ENCODE measurements around the gene SLC24A3.

Gene SLC24A3

GRCh38 chr20:19515074-19515473 lies 302.6 kb downstream of the SLC24A3 start:
- Histone ChIP-seq H3K27ac (ENCODE audit: low read depth, low read length) (no peak overlapping the region), H3K36me3 (ENCODE audit: control insufficient read depth in 5 of 5, insufficient read depth in 5 of 5, low read length in 5 of 5) (peaks cover 0 to 7% (median 0%) of the 10 kb centered on the region in 5 donors)

GRCh38 chr20:19519466-19519865 lies 307.0 kb downstream of the SLC24A3 start:
- H3K9ac ChIP-seq (ENCODE audit: low read length in 5 of 5) = no peak overlapping the region
- no peak overlapping the region for H3K4me3 ChIP-seq (ENCODE audit: low read depth in 1 of 5, low read length in 5 of 5)
- no peak overlapping the region for H3K27ac ChIP-seq (ENCODE audit: low read depth, low read length)
- H3K9me3 ChIP-seq (ENCODE audit: control insufficient read depth in 5 of 5, low read length in 5 of 5) = no peaks in the 10 kb centered on the region
- H3K36me3 ChIP-seq (ENCODE audit: control insufficient read depth in 5 of 5, insufficient read depth in 5 of 5, low read length in 5 of 5) = peaks cover 0 to 7% (median 0%) of the 10 kb centered on the region in 5 donors
- no peaks in the 10 kb centered on the region for H3K4me1 ChIP-seq (ENCODE audit: control insufficient read depth in 5 of 5, insufficient read depth in 5 of 5, low read length in 5 of 5)
- no peaks in the 10 kb centered on the region for H3K27me3 ChIP-seq (ENCODE audit: control insufficient read depth in 5 of 5, insufficient read depth in 4 of 5, low read length in 5 of 5)

More at GRCh38 chr20:19515074-19515473, 302.6 kb downstream of the SLC24A3 start:
- H3K9ac ChIP-seq (ENCODE audit: low read length in 5 of 5) = no peak overlapping the region
- no peak overlapping the region for H3K4me3 ChIP-seq (ENCODE audit: low read depth in 1 of 5, low read length in 5 of 5)
- no peaks in the 10 kb centered on the region for H3K9me3 ChIP-seq (ENCODE audit: control insufficient read depth in 5 of 5, low read length in 5 of 5)
- H3K4me1 ChIP-seq (ENCODE audit: control insufficient read depth in 5 of 5, insufficient read depth in 5 of 5, low read length in 5 of 5) = no peaks in the 10 kb centered on the region
- no peaks in the 10 kb centered on the region for H3K27me3 ChIP-seq (ENCODE audit: control insufficient read depth in 5 of 5, insufficient read depth in 4 of 5, low read length in 5 of 5)

- H3K36me3 ChIP-seq (ENCODE audit: control insufficient read depth in 5 of 5, insufficient read depth in 5 of 5, low read length in 5 of 5) = peaks cover 0 to 7% (median 0%) of the 10 kb centered on the region in 5 donors
Observed at GRCh38 chr20:19520261-19520660, 307.8 kb downstream of the SLC24A3 start.

GRCh38 chr20:19522071-19522801 lies 309.8 kb downstream of the SLC24A3 start:
- Histone ChIP-seq H3K4me1 (ENCODE audit: control insufficient read depth in 5 of 5, insufficient read depth in 5 of 5, low read length in 5 of 5) (no peaks in the 10 kb centered on the region), H3K9ac (ENCODE audit: low read length in 5 of 5) (no peak overlapping the region), H3K36me3 (ENCODE audit: control insufficient read depth in 5 of 5, insufficient read depth in 5 of 5, low read length in 5 of 5) (peaks cover 0 to 5% (median 0%) of the 10 kb centered on the region in 5 donors), H3K9me3 (ENCODE audit: control insufficient read depth in 5 of 5, low read length in 5 of 5) (no peaks in the 10 kb centered on the region), H3K27ac (ENCODE audit: low read depth, low read length) (no peak overlapping the region), H3K4me3 (ENCODE audit: low read depth in 1 of 5, low read length in 5 of 5) (no peak overlapping the region), H3K27me3 (ENCODE audit: control insufficient read depth in 5 of 5, insufficient read depth in 4 of 5, low read length in 5 of 5) (no peaks in the 10 kb centered on the region)

More at GRCh38 chr20:19520261-19520660, 307.8 kb downstream of the SLC24A3 start:
- H3K4me3 ChIP-seq (ENCODE audit: low read depth in 1 of 5, low read length in 5 of 5) = no peak overlapping the region
- H3K4me1 ChIP-seq (ENCODE audit: control insufficient read depth in 5 of 5, insufficient read depth in 5 of 5, low read length in 5 of 5) = no peaks in the 10 kb centered on the region
- H3K9me3 ChIP-seq (ENCODE audit: control insufficient read depth in 5 of 5, low read length in 5 of 5) = no peaks in the 10 kb centered on the region
- H3K27me3 ChIP-seq (ENCODE audit: control insufficient read depth in 5 of 5, insufficient read depth in 4 of 5, low read length in 5 of 5) = no peaks in the 10 kb centered on the region
- no peak overlapping the region for H3K27ac ChIP-seq (ENCODE audit: low read depth, low read length)
- no peak overlapping the region for H3K9ac ChIP-seq (ENCODE audit: low read length in 5 of 5)

GRCh38 chr20:19522836-19523590 lies 310.6 kb downstream of the SLC24A3 start:
- Histone ChIP-seq H3K4me3 (ENCODE audit: low read depth in 1 of 5, low read length in 5 of 5) (no peak overlapping the region), H3K27ac (ENCODE audit: low read depth, low read length) (no peak overlapping the region), H3K36me3 (ENCODE audit: control insufficient read depth in 5 of 5, insufficient read depth in 5 of 5, low read length in 5 of 5) (no peaks in the 10 kb centered on the region), H3K9ac (ENCODE audit: low read length in 5 of 5) (no peak overlapping the region), H3K9me3 (ENCODE audit: control insufficient read depth in 5 of 5, low read length in 5 of 5) (no peaks in the 10 kb centered on the region), H3K27me3 (ENCODE audit: control insufficient read depth in 5 of 5, insufficient read depth in 4 of 5, low read length in 5 of 5) (no peaks in the 10 kb centered on the region), H3K4me1 (ENCODE audit: control insufficient read depth in 5 of 5, insufficient read depth in 5 of 5, low read length in 5 of 5) (no peaks in the 10 kb centered on the region)

GRCh38 chr20:19524691-19525090 lies 312.2 kb downstream of the SLC24A3 start:
- H3K27me3 ChIP-seq (ENCODE audit: control insufficient read depth in 5 of 5, insufficient read depth in 4 of 5, low read length in 5 of 5) = no peaks in the 10 kb centered on the region
- no peak overlapping the region for H3K4me3 ChIP-seq (ENCODE audit: low read depth in 1 of 5, low read length in 5 of 5)

GRCh38 chr20:19527509-19527908 lies 315.1 kb downstream of the SLC24A3 start:
- no peak overlapping the region for H3K27ac ChIP-seq (ENCODE audit: low read depth, low read length)
- no peaks in the 10 kb centered on the region for H3K9me3 ChIP-seq (ENCODE audit: control insufficient read depth in 5 of 5, low read length in 5 of 5)
- H3K36me3 ChIP-seq (ENCODE audit: control insufficient read depth in 5 of 5, insufficient read depth in 5 of 5, low read length in 5 of 5) = no peaks in the 10 kb centered on the region
- no peak overlapping the region for H3K9ac ChIP-seq (ENCODE audit: low read length in 5 of 5)
- H3K4me3 ChIP-seq (ENCODE audit: low read depth in 1 of 5, low read length in 5 of 5) = no peak overlapping the region
- H3K27me3 ChIP-seq (ENCODE audit: control insufficient read depth in 5 of 5, insufficient read depth in 4 of 5, low read length in 5 of 5) = no peaks in the 10 kb centered on the region
- H3K4me1 ChIP-seq (ENCODE audit: control insufficient read depth in 5 of 5, insufficient read depth in 5 of 5, low read length in 5 of 5) = no peaks in the 10 kb centered on the region

More at GRCh38 chr20:19524691-19525090, 312.2 kb downstream of the SLC24A3 start:
- H3K36me3 ChIP-seq (ENCODE audit: control insufficient read depth in 5 of 5, insufficient read depth in 5 of 5, low read length in 5 of 5) = no peaks in the 10 kb centered on the region
- no peaks in the 10 kb centered on the region for H3K9me3 ChIP-seq (ENCODE audit: control insufficient read depth in 5 of 5, low read length in 5 of 5)
- H3K9ac ChIP-seq (ENCODE audit: low read length in 5 of 5) = no peak overlapping the region
- no peaks in the 10 kb centered on the region for H3K4me1 ChIP-seq (ENCODE audit: control insufficient read depth in 5 of 5, insufficient read depth in 5 of 5, low read length in 5 of 5)
- H3K27ac ChIP-seq (ENCODE audit: low read depth, low read length) = no peak overlapping the region

GRCh38 chr20:19528286-19529030 lies 316.0 kb downstream of the SLC24A3 start:
- Histone ChIP-seq H3K9ac (ENCODE audit: low read length in 5 of 5) (no peak overlapping the region), H3K9me3 (ENCODE audit: control insufficient read depth in 5 of 5, low read length in 5 of 5) (no peaks in the 10 kb centered on the region), H3K36me3 (ENCODE audit: control insufficient read depth in 5 of 5, insufficient read depth in 5 of 5, low read length in 5 of 5) (no peaks in the 10 kb centered on the region), H3K4me1 (ENCODE audit: control insufficient read depth in 5 of 5, insufficient read depth in 5 of 5, low read length in 5 of 5) (no peaks in the 10 kb centered on the region), H3K27ac (ENCODE audit: low read depth, low read length) (no peak overlapping the region), H3K4me3 (ENCODE audit: low read depth in 1 of 5, low read length in 5 of 5) (no peak overlapping the region), H3K27me3 (ENCODE audit: control insufficient read depth in 5 of 5, insufficient read depth in 4 of 5, low read length in 5 of 5) (no peaks in the 10 kb centered on the region)

- no peaks in the 10 kb centered on the region for H3K27me3 ChIP-seq (ENCODE audit: control insufficient read depth in 5 of 5, insufficient read depth in 4 of 5, low read length in 5 of 5)
- no peak overlapping the region for H3K27ac ChIP-seq (ENCODE audit: low read depth, low read length)
- no peaks in the 10 kb centered on the region for H3K4me1 ChIP-seq (ENCODE audit: control insufficient read depth in 5 of 5, insufficient read depth in 5 of 5, low read length in 5 of 5)
- no peak overlapping the region for H3K9ac ChIP-seq (ENCODE audit: low read length in 5 of 5)
- peaks cover 0 to 3% (median 0%) of the 10 kb centered on the region in 5 donors for H3K9me3 ChIP-seq (ENCODE audit: control insufficient read depth in 5 of 5, low read length in 5 of 5)
- H3K4me3 ChIP-seq (ENCODE audit: low read depth in 1 of 5, low read length in 5 of 5) = no peak overlapping the region
- no peaks in the 10 kb centered on the region for H3K36me3 ChIP-seq (ENCODE audit: control insufficient read depth in 5 of 5, insufficient read depth in 5 of 5, low read length in 5 of 5)
Observed at GRCh38 chr20:19530006-19530405, 317.6 kb downstream of the SLC24A3 start.

GRCh38 chr20:19531446-19531845 lies 319.0 kb downstream of the SLC24A3 start:
- no peak overlapping the region for H3K4me3 ChIP-seq (ENCODE audit: low read depth in 1 of 5, low read length in 5 of 5)
- H3K9me3 ChIP-seq (ENCODE audit: control insufficient read depth in 5 of 5, low read length in 5 of 5) = peaks cover 0 to 8% (median 0%) of the 10 kb centered on the region in 5 donors
- no peaks in the 10 kb centered on the region for H3K36me3 ChIP-seq (ENCODE audit: control insufficient read depth in 5 of 5, insufficient read depth in 5 of 5, low read length in 5 of 5)
- H3K27ac ChIP-seq (ENCODE audit: low read depth, low read length) = no peak overlapping the region
- H3K4me1 ChIP-seq (ENCODE audit: control insufficient read depth in 5 of 5, insufficient read depth in 5 of 5, low read length in 5 of 5) = no peaks in the 10 kb centered on the region
- H3K9ac ChIP-seq (ENCODE audit: low read length in 5 of 5) = no peak overlapping the region
- no peaks in the 10 kb centered on the region for H3K27me3 ChIP-seq (ENCODE audit: control insufficient read depth in 5 of 5, insufficient read depth in 4 of 5, low read length in 5 of 5)
